NCI-H2227 (cell line): Measurements from ENCODE around the gene THOC5.
"Not testable (repeated sequence)": the region's sequence is repeated elsewhere in the genome, so short reads cannot be mapped to it uniquely, and the experiment has no call there.

ENCODE experiments used
- DNase-seq: peaks from one replicate; lab custom pipeline; 2025; ENCODE audit not compliant: unreplicated experiment; lab: John Stamatoyannopoulos, UW

THOC5 gene

GRCh38 chr22:29553351-29554224, at the start of gene THOC5:
TSS of gene THOC5 (minus strand) at chr22:29553757. CDS start at chr22:29549147, 4,610 bp downstream.
- peak; percentile 95 for DNase-seq

GRCh38 chr22:29598684-29599020, 45.1 kb upstream of the THOC5 start:
- no peak for DNase-seq

GRCh38 chr22:29597871-29598683, 44.5 kb upstream of the THOC5 start:
- not testable (repeated sequence) for DNase-seq

- DNase-seq: no peak
Observed at GRCh38 chr22:29596408-29596807, 42.9 kb upstream of the THOC5 start.

GRCh38 chr22:29594447-29594846, 40.9 kb upstream of the THOC5 start:
- not testable (repeated sequence) for DNase-seq

GRCh38 chr22:29593923-29594322, 40.4 kb upstream of the THOC5 start:
- DNase-seq: no peak

- DNase-seq: no peak
Observed at GRCh38 chr22:29587938-29588699, 34.6 kb upstream of the THOC5 start.

- not testable (repeated sequence) for DNase-seq
Observed at GRCh38 chr22:29586193-29586705, 32.7 kb upstream of the THOC5 start.

GRCh38 chr22:29584975-29585374, 31.4 kb upstream of the THOC5 start:
- DNase-seq: no peak

- DNase-seq: peak; percentile 5
Observed at GRCh38 chr22:29581799-29582198, 28.2 kb upstream of the THOC5 start.

- peak; percentile 29 for DNase-seq
Observed at GRCh38 chr22:29580200-29580810, 26.7 kb upstream of the THOC5 start.

GRCh38 chr22:29578462-29579200, 25.1 kb upstream of the THOC5 start:
- no peak for DNase-seq

- no peak for DNase-seq
Observed at GRCh38 chr22:29574762-29575450, 21.3 kb upstream of the THOC5 start.

GRCh38 chr22:29570912-29571549, 17.5 kb upstream of the THOC5 start:
- DNase-seq: no peak

- DNase-seq: no peak
Observed at GRCh38 chr22:29570456-29570855, 16.9 kb upstream of the THOC5 start.

GRCh38 chr22:29569011-29569678, 15.6 kb upstream of the THOC5 start:
- DNase-seq: no peak

- DNase-seq: no peak
Observed at GRCh38 chr22:29567338-29567737, 13.8 kb upstream of the THOC5 start.

GRCh38 chr22:29566513-29566912, 13.0 kb upstream of the THOC5 start:
- DNase-seq: not testable (repeated sequence)
